ENCODE measurements around the gene DLD. TPM values are rescaled to one million over a fixed set of nuclear protein-coding genes. Genes with fewer than 3 reads are reported as not detected.

Gene DLD
- total and polyA plus RNA-seq, 9 of the 15 experiments (the other 6 are each of a cell fraction or from before 2014, with no cell fraction given) = 130 to 639 (median 247) TPM

GRCh38 chr7:107944411-107945169, 53.6 kb downstream of the DLD start (continued):
- TF ChIP-seq ZNF512 (tag; IDR thresholded peaks at IDR 0.05) = no peak
- no peak for TF ChIP-seq POLR3G (IDR thresholded peaks at IDR 0.05; ENCODE audit: extremely low read depth, insufficient read length, insufficient replicate concordance)
- TF ChIP-seq MTA3 (IDR thresholded peaks at IDR 0.05; ENCODE audit: borderline replicate concordance) = no peak
- TF ChIP-seq, protein P1, sequence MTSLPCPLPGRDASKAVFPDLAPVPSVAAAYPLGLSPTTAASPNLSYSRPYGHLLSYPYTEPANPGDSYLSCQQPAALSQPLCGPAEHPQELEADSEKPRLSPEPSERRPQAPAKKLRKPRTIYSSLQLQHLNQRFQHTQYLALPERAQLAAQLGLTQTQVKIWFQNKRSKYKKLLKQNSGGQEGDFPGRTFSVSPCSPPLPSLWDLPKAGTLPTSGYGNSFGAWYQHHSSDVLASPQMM (CRISPR knock-in tag; IDR thresholded peaks at IDR 0.05) = no peak
- TF ChIP-seq SRF (CRISPR knock-in tag; IDR thresholded peaks at IDR 0.05) = no peak
- TF ChIP-seq ZNF212 (CRISPR knock-in tag; IDR thresholded peaks at IDR 0.05) = no peak
- TF ChIP-seq ZNF232 (CRISPR knock-in tag; IDR thresholded peaks at IDR 0.05) = no peak
- no peak for TF ChIP-seq POLR2B (IDR thresholded peaks at IDR 0.05; ENCODE audit: low read depth, partially characterized antibody)
- no peak for TF ChIP-seq GABPB1 (CRISPR knock-in tag; IDR thresholded peaks at IDR 0.05)
